ENCODE results near the gene APBB3.
"Not testable (repeated sequence)": the region's sequence is repeated elsewhere in the genome, so short reads cannot be mapped to it uniquely, and the experiment has no call there.

APBB3 gene, protein sequence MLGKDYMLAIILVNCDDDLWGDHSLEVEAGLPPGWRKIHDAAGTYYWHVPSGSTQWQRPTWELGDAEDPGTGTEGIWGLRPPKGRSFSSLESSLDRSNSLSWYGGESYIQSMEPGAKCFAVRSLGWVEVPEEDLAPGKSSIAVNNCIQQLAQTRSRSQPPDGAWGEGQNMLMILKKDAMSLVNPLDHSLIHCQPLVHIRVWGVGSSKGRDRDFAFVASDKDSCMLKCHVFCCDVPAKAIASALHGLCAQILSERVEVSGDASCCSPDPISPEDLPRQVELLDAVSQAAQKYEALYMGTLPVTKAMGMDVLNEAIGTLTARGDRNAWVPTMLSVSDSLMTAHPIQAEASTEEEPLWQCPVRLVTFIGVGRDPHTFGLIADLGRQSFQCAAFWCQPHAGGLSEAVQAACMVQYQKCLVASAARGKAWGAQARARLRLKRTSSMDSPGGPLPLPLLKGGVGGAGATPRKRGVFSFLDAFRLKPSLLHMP

DNA sequence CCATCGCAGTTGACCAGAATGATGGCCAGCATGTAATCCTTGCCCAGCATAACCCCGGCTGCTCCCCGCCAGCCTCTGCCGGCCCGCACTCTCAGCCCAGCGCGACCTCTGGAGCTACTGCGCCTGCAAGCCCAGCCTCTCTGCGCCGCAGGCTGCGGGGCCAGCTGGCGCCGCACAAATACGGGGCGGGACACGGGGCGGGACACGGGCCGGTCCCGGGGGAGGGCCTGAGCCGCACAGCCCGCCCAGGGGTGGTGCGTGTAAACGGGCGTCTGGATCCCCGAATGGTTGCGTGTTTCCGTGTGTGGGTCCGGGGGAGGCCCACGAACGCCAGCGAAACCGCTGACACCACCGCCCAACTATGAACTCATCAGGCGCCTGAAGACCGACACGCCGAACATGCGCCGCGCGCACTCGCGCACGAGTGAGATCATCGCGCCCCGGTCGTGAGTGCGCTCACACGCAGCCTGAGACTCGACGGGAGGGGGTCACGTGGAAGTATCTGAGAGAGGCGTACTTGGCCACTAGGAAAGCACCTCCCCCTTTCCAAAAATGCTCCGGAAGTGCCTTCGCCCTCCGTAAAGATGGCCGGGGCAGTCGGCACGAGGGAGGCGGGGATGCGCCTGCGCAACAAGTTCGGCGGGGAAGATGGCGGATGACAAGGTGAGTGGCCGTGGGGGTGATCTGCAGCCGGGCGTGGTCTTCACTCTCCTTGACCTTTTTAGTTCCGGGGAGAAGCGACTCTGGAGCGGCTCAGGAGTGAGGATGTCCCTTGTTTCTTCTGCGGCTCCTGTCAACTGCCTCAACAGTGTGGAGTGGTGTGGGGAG is at the start of gene APBB3, which contains the start of gene SLC35A4:
APBB3 (minus strand) TSS at position 403 of the 828 bp plus-strand sequence; CDS start at position 50, 353 bp downstream.
SLC35A4 (plus strand) TSS at position 633 of the 828 bp plus-strand sequence. CDS start 2,342 bp downstream, outside the sequence.
- peak; percentile 96 for DNase-seq (ENCODE audit: insufficient read length, low spot score)
- FAIRE-seq: peak; percentile 96

DNA sequence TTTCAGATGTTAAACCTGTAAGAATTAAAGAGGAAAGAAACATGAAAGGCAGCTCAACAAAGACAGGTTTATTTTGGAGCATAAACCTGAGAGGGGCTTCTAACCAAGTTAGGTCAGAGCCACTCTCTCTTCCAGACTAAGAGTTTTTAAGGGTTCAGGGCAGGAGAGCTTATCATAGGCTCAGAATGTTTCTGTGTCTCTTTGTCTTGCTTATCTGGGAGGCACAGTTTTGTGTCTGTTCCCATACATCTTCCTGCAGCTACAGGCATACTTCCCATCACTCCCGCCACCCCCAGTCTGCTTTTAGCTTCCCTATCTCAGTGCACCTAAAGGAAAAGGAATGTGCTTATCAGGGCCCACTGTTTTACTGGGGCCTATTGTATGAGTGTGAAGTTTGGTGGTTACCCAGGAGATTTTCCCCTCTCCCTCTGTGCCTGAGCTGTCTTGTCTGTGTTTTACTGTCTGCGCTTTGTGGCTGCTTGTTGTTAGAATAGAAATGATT is 46.7 kb upstream of the APBB3 start:
- FAIRE-seq: no peak

DNA sequence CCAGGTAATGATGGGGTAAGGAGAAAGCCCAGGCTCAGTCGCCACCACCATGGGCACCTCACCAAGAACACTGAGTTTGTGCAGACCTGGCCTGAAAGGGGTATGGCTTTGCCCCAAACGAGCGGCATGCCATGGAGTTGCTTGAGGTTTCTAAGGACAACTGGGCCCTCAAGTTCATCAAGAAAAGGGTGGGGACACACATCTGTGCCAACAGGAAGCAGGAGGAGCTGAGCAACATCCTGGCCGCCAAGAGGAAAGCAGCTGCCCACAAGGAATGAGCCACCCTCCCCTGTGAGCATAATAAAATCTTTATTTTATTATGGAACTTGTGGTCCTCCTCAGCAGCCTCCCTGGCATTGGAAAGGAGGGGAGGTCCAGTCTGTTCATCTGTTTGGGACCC is 44.7 kb upstream of the APBB3 start:
- DNase-seq (ENCODE audit: insufficient read length, low spot score): no peak
- FAIRE-seq: no peak

More for the DNA sequence above, 46.7 kb upstream of the APBB3 start:
- DNase-seq (ENCODE audit: insufficient read length, low spot score): no peak

DNA sequence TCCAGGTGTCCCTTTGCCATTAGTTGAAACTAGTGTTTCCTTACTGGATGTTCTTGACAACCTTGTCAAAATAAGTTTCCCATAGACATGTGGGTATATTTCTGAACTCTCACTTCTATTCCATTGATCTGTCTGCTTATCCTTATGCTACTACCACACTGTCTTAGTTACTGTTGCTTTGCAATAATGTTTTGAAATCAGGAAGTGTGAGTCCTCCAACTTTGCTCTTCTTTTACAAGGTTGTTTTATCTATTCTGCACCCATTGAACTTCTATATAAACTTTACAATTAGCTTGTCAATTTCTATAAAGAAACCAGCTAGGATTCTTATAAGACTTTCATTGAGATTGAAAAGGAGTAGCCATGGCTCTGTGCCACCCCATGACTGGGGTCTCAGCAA is 44.3 kb upstream of the APBB3 start:
- FAIRE-seq: no peak

DNA sequence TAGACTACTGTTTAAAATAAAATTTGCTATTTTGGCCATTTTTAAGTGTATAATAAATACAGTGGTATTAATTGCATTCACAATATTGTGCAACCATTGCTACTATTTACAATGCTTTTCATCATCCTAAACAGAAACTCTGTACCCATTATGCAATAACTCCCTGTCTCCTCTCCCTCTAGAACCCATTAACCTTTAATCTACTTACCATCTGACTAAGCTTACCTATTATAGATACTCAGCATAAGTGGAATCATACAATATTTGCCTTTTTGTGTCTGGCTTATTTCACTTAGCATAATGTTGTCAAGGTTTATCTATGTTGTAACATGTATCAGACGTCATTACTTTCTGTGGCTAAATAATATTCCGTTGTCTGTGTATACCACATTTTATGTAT is 42.6 kb upstream of the APBB3 start:
- DNase-seq (ENCODE audit: insufficient read length, low spot score): no peak
- FAIRE-seq: no peak

More for the DNA sequence above, 44.3 kb upstream of the APBB3 start:
- DNase-seq (ENCODE audit: insufficient read length, low spot score): no peak

DNA sequence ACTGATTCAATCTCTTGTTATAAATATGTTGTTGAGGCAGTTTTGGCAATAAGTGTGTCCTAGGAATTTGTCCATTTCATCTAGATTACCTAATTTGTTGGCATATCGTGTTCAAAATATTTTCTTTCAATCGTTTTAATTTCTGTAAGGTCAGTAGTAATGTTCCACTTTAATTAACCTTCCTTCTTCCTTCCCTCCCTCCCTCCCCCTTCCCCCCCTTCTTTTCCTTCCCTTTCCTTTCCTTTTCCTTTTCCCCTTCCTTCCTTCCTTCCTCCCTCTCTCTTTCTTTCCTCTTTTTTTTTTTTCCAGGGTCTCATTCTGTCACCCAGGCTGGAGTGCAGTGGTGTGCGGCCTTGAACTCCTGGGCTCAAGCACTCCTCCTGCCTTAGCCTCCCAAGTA is 41.5 kb upstream of the APBB3 start:
- FAIRE-seq: no peak

DNA sequence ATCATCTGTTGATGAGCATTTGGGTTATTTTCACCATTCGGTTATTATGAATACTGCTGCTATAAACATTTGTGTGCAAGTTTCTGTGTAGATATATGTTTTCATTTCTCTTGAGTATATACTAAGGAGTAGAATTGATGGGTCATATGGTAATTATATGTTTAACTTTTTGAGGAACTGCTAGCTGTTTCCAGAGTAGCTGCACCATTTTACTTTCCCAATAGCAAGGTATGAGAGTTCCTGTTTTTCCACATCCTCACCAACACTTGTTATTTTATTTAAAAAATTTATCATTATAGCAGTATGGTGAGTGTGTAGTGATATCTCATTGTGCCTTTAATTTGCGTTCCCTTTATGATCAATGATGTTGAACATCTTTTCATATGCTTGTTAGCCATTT is 39.3 kb upstream of the APBB3 start:
- DNase-seq (ENCODE audit: insufficient read length, low spot score): no peak
- FAIRE-seq: no peak

More for the DNA sequence above, 41.5 kb upstream of the APBB3 start:
- DNase-seq (ENCODE audit: insufficient read length, low spot score): no peak

DNA sequence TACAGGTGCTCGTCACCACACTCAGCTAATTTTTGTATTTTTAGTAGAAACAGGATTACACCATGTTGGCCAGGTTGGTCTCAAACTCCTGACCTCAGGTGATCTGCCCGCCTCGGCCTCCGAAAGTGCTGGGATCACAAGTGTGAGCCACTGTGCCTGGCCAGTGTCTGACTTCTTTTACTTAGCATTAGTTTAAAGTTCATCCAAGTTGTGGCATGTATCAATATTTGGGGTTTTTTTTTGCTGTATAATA is 39.0 kb upstream of the APBB3 start:
- not testable (repeated sequence) for FAIRE-seq; DNase-seq (ENCODE audit: insufficient read length, low spot score)

DNA sequence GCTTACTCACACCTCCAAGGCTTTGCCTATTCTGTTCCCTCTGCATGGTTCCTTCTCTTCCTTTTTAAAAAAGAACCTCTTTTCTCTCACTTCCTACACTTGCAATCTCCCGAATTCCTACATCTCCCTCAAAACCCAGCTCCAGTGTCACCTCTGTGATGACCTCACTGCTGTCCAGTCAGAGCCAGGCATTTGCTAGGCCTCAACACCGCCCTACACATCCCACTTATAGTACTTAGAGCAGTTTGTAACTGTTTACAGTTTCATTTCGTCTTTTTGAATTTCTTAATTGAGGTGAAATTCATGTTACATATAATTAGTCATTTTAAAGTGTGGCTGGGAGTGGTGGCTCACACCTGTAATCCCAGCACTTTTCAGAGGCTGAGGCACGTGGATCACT is 37.7 kb upstream of the APBB3 start:
- no peak for FAIRE-seq

DNA sequence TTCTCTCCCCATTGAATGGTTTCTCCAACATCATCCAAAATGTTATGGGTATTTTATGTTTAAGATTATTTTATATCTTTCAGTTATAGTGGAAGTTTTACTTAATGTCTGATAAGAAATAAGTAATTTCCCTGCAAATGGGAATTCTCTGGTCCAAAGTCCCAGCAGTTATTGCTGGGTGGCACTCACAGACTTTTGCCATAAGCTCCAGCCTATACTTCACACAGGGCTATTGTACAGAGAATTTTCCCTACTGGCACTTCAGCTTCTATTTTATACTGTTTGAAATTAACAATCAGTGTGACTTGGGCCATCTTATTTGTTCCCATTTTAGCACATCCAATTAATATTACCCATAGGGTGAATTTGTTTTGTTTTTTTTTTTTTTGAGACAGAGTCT is 35.7 kb upstream of the APBB3 start:
- no peak for FAIRE-seq

More for the DNA sequence above, 37.7 kb upstream of the APBB3 start:
- no peak for DNase-seq (ENCODE audit: insufficient read length, low spot score)

DNA sequence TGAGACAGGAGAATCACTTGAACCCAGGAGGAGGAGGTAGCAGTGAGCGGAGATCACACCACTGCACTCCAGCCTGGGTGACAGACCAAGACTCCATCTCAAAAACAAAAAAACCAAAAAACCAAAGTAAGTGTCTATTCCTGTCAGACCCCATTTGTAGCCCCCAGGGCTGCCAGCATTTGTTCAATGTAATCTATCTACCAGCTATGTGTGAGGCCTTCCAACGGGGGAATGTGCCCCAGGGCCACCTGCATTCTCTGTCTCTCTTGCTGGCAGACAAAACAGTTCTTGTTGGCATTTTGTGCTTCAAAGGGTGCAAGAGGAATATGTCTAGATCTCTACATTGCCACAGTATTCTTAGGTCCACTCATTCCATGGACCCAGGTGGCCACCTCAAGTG is 34.4 kb upstream of the APBB3 start:
- no peak for FAIRE-seq
- no peak for DNase-seq (ENCODE audit: insufficient read length, low spot score)

More for the DNA sequence above, 35.7 kb upstream of the APBB3 start:
- DNase-seq (ENCODE audit: insufficient read length, low spot score): no peak

DNA sequence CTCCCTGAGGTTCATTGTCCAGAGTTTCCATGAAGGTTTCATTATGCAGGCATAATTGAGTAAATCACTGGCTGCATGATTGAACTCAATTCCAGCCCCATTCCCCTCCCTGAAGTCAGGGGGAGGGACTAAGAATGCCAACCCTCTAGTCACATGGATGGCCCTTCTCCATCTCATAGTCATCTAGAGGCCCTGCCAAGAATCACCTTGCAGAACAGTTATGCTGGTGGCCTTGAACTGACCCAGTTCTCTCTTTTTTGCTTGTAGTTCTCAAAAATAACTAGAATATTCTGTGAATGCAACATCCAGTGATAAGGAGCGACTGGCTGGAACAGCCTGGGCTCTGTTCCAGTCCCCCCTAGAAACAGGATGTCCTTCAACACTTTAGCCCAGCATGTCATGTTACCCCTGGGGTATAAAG is 31.9 kb upstream of the APBB3 start:
- DNase-seq (ENCODE audit: insufficient read length, low spot score) (no peak), FAIRE-seq (no peak)

DNA sequence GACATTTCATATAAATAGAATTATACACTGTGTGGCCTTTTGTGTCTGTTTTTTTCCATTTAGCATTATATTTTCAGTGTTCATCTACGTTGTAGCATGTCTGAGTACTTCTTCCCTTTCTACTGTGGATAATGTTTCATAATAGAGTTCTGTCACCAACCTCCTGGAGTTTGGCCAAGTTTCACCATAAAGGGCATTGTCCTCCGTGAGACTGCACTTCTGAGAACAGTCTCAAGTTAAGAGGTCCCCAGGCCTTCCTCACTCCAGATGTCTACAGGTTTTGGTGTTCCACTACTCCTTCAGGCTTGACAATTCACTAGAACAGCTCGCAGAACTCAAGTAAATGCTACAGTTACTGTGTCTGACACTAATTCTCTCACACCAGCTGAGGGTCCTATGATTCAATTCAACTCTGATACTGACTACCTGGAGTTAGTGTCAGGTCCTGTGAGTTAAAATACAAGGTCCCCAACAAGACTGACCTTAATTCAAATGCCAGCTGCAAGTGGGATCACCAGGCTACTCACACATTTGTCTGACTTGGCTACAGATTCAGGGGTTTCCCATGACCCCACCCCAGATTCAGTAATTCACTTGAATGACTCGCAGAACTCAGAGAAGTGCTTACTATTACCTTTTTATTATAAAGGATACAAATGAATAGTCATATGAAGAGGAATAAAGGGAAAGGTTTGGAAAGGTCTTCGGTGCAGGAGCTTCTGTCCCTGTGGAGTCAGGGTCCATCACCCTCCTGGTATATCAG is 31.3 kb upstream of the APBB3 start:
- FAIRE-seq: no peak
- no peak for DNase-seq (ENCODE audit: insufficient read length, low spot score)

DNA sequence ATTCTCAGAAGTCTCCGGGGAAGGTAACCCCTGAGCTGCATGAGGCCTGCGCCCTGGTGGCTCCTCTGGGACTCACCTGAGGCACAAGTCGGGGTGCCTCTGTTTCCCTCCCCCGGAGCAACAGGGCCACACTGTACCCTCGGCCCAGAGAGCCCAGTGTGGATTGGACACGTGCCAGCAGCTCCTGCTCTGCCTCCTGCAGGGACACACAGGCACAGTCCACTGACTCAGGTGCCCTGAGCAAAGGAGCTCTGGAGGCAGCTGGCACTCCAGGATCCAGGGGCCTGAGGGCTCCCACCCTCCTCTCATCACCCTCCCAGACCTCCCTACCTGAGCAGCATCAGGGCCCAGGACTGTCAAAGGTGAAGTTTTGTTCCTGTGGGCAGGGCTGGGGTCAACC is 29.8 kb upstream of the APBB3 start:
- no peak for FAIRE-seq
- DNase-seq (ENCODE audit: insufficient read length, low spot score): no peak

DNA sequence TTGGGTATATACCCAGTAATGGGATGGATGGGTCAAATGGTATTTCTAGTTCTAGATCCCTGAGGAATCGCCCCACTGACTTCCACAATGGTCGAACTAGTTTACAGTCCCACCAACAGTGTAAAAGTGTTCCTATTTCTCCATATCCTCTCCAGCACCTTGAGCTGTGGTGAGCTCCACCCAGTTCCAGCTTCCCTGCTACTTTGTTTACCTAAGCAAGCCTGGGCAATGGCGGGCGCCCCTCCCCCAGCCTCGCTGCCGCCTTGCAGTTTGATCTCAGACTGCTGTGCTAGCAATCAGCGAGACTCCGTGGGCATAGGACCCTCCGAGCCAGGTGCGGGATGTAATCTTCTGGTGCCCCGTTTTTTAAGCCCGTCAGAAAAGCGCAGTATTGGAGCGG is 28.7 kb upstream of the APBB3 start:
- not testable (repeated sequence) for FAIRE-seq; DNase-seq (ENCODE audit: insufficient read length, low spot score)

DNA sequence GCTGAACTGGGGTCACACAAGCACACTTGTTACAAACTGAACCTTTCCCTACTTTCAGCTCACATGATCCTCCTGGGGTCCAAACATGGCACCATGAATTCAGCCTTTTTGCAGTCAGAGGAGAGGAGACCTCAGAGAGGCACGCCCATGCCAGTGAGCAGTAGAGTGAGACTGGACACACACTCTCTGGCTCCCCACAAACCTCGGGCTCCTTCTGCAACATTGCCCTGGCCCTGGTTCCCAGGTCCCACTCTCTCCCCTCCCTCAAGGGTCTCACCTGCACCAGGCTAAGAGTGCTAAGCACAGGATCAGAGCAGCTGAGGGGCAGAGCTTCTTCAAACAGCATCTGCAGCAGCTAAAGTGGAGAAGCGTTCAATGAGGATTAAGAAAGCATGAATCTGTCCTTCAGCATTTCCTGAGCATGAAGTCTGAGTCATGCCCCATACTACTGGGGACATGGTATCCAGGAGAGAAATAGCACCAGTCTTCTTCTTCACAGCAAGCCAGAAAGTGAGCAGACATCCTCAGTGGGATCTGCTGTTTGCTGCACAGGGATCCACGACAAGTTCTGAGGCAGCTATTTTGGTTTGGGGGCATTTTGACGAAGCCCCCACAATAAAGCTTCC is 27.5 kb upstream of the APBB3 start:
- peak; percentile 43 for DNase-seq (ENCODE audit: insufficient read length, low spot score)

DNA sequence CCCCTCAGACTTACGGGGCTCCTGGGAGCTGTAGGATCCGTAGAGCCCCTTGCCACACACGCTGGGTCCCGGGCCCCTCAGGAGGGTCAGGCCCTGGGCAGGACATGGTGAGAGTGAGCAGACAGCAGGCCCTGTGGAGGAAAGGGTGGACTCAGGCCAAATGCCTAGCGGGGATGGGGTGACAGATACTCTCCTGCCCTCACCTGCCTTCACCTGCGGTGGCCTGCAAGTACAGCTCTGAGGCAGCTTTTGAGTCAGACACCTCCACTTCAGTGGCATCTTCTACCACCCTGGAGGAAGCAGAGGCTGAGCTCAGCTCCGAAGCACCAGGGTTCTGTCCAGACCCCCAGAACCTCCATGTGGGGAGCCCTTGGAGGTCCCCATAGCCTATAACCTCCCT is 26.5 kb upstream of the APBB3 start:
- no peak for FAIRE-seq
- no peak for DNase-seq (ENCODE audit: insufficient read length, low spot score)

More for the DNA sequence above, 27.5 kb upstream of the APBB3 start:
- FAIRE-seq: no peak

DNA sequence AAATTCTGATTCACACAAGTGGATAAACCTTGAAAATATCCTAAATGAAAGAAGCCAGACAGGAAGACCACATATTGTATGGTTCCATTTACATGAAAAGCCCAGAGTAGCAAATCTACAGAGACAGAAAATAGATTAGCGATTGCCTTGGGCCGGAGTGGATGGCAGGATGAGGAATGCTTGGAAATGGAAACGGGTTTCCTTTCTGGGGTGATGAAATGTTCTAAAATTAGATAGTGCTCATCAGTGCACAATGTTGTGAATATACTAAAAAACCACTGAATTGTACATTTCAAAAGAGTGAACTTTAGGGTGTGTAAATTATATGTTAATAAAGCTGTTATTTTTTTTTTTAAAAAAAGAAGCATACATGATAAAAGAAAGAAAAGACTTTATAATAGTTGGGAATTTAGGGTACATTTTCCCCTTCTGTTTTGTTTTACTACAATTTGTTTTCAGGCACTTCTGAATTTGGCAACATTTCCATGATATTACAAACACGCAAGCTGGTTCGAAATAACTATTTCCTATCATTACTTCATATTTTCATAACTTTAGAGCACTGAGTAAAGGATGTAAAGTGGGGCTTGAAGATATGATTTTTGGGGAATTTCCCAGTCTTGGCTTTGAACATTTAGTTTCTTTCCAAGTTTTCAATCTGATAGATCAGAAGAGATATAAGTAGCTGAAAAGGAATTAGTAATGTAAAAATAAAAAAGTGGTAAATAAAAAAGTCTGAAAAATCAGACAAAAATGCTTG is 24.1 kb upstream of the APBB3 start:
- FAIRE-seq: no peak

DNA sequence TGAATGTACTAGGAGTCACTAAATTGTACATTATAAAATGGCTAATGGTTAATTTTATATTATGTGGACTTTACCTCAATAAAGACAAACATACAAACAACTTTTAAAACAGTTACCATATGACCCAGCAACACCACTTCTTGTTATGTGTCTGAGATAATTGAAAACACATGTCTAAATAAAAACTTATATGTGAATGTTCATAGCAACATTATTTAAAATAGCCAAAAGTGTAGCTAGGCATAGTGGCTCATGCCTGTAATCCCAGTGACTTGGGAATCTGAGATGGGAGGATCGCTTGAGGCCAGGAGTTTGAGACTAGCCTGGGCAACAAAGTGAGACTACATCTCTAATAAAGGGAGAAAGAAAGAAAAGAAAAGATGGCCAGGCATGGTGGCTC is 23.1 kb upstream of the APBB3 start:
- FAIRE-seq (no peak), DNase-seq (ENCODE audit: insufficient read length, low spot score) (no peak)

More for the DNA sequence above, 24.1 kb upstream of the APBB3 start:
- DNase-seq (ENCODE audit: insufficient read length, low spot score): no peak
